NCI-H1092 (cell line): Measurements from ENCODE around the gene TMEM184C.
A peak's percentile ranks its signal among the peaks of the same experiment; 100 is the strongest.

ENCODE experiments used
- DNase-seq: peaks from one replicate; lab custom pipeline; 2025; lab: John Stamatoyannopoulos, UW

The TMEM184C gene

DNA sequence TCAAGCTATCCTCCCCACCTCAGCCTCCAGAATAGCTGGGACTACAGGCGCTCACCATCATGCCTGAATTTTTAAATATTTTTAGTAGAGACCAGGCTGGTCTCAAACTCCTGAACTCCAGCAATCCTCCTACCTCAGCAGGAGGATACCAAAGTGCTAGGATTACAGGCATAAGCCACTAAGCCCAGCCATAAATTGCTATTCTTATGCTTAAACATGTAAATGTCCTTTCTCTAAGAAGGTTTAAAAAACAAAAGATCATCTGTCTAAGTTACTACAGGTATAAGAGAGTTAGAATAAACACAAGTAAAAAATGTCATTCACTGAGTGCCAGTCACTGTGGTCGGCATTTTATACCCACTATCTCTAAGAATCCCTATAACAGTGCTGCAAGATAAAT is 38.4 kb downstream of the TMEM184C start:
- no peak for DNase-seq

DNA sequence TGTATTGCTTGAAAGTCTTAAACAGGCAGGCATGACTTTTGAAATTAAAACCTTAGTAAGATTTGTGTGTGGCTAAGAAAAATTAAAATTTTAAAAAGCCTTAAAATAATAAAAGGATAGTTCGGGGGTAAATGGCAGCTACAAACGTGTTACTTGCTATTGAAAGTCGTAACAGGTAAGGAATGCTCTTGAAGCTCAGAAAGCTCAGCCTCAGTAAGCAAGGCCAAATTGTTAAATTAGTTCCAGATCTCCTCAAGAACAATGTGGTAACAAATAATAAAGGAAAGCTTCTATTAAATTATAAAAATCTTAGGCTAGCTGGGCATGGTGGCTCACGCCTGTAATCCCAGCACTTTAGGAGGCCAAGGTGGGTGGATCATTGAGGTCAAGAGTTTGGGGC is 41.3 kb downstream of the TMEM184C start:
- no peak for DNase-seq

DNA sequence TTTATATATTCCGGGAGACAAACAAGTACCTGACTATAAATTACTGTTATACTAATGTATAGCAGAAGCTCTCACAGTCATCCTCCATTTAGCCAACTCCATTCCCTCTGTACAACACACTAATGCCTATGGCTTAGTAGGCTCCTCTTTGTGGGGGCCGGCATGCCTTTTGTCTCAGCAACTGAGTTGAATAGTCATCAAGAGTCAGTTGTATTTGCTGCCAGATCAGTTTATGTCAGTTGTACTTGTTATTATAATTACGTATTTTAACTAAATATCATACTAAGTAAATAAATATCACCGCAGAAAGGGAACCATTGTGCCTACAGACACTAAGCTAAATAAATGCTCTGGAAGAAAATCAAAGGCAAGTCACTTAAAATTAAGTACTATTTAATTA is 56.9 kb downstream of the TMEM184C start:
- no peak for DNase-seq

DNA sequence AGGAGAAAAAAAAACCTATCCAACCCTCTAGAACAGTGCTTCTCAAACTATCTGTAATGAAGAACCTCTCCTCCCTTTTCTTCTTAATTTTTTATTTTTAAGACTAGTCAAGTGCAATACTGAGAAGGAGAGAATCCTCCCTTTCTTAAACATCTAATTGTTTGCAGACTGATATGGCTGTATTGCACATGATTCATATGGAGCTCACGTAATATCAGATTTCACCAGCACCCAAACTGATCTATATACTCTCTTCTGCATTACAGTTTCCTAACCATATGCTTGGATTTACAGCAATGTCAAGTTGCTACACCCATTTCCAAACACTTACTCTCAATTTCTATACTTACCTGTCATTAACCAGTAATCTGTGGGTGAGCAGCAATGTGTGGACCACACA is 57.3 kb downstream of the TMEM184C start:
- DNase-seq = no peak

DNA sequence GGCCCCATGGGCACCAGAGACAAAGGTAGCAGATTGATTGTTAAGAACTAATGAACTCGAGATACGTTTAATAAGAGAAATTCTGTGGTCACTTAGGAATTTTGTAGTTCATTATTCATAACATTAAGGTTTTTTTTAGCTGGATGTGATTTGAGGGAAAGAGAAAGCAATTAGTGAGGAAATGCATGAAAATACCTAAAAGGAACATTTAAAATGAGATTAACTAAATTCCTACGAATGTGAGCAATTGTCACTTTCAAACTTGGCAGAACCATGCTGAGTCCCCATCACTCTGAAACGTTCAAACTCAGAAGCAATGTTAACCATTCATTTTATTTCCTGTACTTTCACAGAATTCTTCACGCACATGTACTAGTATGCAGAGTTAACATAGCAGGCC is 60.9 kb downstream of the TMEM184C start:
- DNase-seq = no peak

DNA sequence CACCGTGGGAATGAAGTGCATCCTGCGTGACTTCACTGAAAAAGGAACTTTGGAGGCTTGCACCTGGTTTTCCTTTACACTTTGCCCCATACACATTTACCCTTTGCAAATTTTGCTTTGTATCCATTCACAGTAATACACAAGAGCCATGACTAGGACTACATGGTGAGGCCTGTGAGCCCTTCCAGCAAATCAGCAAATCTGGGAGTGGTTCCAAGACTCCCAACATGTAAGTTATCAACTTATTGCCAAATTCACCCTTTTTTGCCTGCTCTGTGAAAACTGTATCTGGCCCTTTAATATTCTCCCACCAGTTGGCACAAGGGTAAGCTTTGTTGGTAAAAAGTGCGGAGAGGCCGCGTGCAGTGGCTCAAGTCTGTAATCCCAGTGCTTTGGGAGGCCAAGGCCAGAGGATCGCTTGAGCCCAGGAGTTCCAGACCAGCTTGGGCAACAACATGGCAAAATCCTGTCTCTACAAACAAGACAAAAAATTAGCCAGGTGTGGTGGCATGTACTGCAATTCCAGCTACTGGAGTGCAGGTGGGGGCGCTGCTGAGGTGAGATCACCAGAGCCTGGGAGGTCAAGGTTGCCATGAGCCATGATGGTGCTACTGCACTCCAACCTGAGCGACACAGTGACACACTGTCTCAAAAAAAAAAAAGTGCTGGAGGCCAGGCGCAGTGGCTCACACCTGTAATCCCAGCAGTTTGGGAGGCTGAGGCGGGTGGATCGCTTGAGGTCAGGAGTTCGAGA is 61.8 kb downstream of the TMEM184C start:
- DNase-seq = no peak

DNA sequence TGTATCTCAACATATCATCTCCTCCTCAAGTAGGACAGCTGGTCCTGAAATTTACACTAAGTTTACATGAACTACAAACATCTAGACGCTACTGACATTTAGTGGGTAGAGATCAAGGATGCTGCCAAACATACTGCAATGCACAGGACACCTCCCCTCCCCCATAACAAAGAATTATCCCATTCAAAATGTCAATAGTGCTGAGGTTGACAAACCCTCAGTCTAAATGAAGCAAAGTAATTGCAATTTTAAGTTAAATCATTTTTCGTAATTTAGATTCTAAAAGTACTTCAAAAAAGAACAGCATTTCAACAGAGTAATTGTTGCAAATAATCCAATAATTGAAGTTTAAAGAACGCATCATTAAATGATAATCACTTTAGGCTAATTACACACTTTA is 65.6 kb downstream of the TMEM184C start:
- DNase-seq = no peak

DNA sequence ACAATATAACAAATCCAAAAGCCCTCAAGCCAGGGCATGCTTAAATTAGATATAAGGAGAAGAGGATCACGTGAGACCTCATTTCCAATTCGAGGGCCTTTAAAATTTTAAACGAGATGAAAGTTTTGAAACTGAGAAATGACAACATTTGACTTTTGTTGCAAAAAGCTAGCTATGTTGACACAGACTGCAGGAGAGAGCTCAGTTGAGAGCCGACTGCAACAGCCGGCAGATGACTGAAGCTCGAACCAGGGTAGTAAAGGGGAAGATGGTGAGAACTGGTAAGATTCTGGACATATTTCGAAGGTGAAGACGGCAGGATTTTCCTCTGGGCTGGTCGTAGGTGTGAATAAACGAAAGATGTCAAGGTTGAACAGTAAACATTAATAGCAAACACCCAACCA is 66.0 kb downstream of the TMEM184C start:
- DNase-seq = no peak

DNA sequence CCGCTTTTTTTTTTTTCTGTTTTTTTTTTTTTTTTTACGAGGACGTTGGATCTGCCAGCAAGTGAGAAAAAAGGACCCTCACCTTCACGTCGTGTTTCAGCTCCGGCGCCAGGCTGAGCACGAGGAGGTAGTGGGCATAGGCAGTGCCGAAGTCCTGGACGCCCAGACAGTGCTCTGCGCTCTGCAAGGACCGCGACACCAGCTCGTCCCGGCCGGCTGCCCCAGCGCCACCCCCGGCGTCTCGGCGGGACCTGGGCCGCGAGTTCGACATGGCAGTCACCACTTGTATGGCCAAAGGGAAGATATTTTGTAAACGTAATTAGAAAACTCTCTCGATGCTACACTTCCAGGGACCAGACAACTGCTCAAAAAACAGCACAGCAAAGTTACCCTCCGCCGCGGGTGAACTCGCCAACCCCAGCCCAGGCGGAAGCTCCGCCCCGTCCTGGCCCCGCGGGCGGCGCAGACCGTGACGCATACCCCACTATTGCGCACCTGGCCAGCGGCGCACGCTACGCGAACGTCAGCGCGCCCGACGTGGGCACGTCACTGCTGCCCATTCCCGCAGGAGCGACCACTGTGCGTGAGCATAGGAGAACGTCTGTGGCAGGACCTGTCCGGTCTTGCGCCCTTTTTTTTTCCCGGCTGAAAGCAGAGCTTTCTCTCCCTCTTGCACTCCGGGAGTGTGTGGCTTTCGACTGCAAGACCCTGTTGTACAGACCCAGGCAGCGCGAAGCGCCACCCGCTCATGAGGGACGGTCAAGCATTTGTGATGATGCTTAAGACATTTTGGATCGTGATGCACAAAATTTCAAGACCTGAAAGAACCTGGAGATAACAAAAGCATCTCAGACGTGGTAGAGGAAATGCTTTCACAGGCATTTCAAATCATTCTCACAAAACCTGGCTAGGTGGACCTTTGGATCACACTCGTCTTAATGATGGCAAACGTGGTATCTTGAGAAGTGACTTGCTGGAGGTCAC is 66.8 kb downstream of the TMEM184C start, which contains the start of gene PRMT9:
TSS of gene PRMT9 (minus strand) at position 447 of the 984 bp plus-strand sequence. CDS start at position 271, 176 bp downstream.
- DNase-seq = peak; percentile 77

DNA sequence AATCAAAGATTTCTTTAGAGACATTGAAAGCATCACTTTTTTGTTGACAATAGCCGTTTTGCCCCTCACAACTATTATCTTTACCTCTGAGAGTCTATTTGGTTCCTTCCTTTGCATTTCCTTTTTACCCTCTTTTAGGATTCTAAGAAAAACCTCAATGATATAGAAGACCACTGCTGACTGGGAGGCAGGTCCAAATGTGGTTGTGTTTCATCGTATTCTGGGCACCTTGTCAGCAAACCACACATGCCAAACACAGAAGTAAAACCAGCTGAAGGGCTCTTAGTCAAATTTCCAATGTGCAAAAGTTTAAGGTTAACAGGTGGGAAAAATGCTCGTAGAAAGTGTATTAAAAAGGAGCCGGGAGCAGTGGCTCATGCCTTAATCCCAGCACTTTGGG is 71.9 kb downstream of the TMEM184C start:
- DNase-seq = no peak

DNA sequence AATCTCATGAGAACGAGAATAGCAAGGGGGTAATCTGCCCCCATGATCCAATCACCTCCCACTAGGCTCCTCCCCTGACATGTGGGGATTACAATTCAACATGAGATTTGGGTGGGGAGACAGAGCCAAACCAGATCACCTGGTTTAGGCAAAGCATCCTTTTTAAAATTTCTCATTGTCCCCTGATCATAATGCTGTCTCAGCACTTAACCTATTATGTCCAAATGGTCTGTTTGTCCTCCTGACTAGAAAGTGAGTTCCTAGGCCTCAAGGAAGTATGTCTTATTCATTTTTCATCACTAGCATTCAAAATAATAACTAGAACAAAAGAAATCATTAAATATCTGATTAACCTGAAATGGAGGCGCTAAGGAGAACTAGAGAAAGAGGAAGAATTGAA is 74.6 kb downstream of the TMEM184C start:
- DNase-seq = no peak

DNA sequence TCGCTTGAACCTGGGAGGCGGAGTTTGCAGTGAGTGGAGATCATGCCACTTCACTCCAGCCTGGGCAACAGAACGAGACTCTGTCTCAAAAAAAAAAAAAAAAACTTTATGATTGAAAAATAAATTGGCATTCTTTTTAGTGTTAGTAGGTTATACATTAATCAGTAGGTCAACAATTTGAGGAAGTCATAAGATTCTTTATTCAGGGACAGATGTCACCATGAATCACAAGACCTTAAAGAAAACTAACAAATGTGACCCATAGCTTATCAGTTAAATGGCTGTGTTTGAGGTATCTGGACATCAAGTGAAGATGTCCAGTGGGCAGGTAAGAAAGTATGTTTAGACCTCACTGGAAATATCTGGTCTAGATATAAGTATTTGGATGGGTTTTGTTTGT is 76.0 kb downstream of the TMEM184C start:
- no peak for DNase-seq

DNA sequence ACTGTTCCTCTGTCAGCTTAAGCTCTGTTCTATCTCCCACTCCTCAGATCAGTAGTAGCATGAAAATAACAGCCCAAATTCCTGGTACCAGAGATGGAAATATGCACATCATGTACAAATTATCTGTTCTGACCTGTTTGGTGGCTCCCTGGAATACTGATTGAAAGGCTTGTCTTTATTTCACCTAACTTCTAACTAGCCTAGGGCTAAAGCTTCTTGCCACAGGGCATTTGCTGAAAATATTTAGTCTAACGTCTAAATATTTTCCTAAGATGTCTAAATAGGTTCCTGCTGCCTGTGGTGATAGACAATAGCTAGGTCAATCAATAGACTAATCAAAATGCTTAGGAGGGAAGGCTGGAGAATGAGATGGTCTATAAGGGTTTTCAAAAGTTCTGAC is 79.7 kb downstream of the TMEM184C start:
- DNase-seq = no peak

DNA sequence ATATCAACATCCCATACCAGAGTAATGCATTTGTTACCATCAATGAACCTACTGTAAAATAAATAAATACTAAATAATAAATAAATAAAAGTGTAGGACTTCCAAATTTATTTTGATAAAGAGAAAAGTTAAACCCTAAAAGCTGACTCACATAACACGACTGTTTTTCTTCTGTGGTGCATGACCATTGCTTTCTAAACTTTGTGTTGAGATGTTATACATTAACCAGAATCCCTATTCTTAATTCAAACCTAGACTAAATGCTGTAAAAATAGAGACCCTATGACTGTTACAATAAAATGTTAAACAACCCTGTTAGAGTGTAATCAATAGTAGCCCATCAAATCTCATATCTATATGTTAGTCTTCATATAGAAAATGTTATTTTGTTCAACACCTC is 87.6 kb downstream of the TMEM184C start:
- no peak for DNase-seq

DNA sequence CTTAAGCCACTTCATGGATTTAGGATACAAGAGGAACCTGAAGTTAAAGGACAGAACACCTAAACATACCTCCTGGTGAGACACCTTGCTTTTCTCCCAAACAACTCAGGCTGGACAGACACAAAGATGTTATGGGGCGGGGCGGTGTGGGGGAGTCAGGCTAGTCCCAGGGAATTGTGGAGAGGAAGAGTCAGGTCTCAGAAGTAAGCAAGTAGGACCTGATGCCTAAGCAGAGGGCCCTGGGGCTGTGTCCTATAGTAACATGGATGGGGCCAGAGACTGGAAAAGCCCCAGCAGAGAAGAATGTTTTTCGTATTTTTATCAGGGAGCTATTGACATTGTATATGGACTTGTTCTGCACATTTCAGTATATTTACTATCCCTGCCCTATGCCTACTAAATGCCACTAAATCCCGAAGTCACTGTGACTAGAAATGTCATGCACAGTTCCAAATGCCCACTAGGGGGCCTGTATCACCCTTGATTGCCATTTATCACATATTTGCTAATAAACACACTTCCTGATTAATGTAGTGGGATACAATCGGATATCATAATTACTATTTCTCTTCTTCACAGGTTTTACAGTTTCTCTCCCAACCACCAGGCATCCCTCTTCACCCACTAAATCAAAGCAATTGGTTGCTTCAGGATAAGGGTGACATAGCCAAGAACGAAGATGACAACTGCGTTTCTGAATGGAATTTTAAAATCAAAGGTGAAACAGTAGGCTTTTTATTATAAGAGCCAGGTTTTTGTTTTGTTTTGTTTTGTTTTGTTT is 90.9 kb downstream of the TMEM184C start:
- no peak for DNase-seq

DNA sequence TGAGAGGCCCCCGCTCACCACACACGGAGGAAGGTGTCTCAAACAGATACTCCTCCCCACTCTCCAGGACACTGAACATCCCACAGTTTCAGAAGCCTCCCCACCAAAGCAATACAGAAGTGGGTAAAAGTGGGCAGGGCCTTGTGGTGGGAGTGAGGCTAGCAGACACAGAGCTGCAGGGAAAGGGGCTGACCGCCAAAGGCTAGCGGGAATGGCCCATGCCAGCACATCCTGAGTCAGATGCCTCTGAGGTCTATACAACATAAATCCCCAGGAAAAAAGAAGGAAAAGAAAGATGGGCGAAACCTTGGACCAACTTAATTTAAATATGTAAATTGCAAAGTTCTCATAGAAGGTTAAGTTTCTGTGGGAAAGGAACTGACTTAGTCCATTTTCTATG is 92.8 kb downstream of the TMEM184C start:
- no peak for DNase-seq

DNA sequence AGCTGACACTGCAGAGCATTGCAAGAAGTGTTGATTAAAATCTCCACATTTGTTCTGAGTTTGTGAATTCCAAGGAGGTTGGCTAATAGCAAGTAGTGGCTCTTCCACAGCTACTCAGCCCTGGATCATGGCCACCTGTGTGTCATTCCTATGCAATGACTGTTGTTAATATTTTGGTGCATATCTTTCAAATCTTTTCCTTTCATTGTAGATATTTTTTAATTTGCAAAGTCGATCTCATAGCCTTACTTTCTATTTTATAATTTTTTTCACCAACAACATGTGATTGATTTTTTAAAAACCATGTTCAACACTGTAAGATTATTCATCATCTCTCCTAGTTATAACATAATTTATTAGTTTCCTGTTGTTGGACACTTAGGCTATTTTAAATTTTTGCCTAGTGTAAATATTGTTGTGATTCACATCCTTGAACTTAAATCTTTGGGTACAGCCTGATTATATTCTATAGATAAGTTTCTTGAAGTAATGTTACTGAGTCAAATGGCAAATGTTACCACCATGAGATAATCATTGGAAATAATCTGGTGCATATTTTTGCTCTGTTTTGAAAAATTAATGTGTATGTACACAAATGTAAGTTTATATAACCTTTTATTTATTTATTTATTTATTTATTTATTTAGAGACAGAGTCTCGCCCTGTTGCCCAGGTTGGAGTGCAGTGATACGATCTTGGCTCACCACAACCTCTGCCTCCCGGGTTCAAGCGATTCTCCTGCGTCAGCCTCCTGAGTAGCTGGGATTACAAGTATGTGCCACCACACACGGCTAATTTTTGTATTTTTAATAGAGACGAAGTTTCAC is 97.6 kb downstream of the TMEM184C start:
- DNase-seq = no peak

DNA sequence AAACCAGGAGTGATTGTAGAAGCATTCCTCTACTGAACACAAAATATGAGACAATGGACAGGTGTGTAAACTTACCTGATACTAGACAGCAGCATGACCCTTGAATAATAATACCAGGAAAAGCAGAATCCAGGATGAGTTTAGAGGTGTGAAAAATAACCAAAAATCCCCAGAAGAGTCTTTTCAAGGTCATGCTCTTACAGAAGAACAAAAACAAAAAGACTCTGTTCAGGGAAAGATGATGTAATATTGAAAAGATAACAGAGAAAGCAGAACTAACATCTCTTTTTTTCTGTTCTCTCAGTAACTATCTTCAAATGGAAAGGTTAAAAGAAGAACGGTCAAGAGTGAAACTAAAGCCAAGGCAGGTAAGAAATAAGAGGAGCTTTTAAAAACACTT is 100.7 kb downstream of the TMEM184C start:
- no peak for DNase-seq
